Inferior parietal cortex (tissue), 1 donor: Measurements from ENCODE around the gene NR3C2.
"Not testable (repeated sequence)": the region's sequence is repeated elsewhere in the genome, so short reads cannot be mapped to it uniquely, and the experiment has no call there.

ENCODE experiments used
- DNase-seq: peaks from one replicate; pipeline ENCODE4 v3.0.0-alpha.2; 2016; ENCODE audit errors: extremely low spot score

NR3C2 gene

DNA sequence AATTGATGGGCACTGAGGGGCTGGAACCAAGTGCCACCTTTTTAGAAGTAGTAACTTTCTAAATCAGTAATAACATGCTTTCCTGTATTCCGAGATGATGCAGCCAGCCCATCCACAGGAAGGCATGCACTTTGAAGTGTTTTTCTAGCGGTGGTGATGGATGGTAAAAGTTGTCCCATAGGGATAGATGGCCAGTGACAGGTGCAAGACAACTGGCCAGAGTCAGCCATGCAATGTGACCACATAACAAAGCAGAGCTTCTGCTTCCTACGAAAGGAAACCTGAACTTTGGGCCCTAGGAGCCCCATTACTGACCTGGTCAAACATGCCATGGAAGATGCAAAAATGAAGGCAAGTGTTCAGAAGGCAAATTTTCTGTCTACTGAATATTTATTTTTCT is 72.3 kb downstream of the NR3C2 start:
- no peak for DNase-seq

DNA sequence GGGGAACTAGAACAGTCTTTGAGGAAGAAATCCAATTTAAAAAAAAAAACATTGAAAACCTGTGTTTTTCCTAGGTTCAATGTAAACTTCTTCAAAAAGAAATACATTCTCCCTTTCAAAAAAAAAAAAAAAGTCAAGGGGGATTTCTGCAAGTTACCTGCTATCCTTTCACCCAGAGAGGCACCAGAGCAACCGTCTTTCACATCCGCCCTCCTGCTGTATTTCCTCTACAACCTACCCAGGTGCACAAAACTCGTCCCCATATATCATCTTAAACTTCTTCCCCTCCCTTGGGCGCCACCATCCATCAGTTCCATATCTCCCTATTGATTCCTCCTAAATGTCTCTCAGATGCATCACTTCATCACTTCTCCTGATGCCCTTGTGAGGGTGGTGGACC is 74.5 kb downstream of the NR3C2 start:
- no peak for DNase-seq

DNA sequence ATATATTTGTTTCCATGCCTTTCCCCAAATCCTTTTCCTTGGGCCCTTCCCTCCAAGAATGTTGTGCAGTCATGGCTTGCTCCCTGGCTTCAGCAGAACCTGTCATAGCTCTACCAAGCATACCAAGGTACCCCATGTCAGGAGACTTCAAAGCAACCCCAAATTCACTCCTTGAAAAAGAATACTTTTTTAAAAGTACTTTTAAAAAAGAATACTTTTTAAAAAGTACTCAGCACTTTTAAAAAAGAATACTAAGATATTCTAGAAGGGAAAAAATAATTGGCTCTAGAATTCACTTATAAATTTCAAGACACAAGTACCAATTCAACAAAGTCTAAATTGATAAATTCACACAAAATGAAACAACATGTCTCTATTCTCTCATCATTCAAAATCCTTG is 76.0 kb downstream of the NR3C2 start:
- DNase-seq = no peak

DNA sequence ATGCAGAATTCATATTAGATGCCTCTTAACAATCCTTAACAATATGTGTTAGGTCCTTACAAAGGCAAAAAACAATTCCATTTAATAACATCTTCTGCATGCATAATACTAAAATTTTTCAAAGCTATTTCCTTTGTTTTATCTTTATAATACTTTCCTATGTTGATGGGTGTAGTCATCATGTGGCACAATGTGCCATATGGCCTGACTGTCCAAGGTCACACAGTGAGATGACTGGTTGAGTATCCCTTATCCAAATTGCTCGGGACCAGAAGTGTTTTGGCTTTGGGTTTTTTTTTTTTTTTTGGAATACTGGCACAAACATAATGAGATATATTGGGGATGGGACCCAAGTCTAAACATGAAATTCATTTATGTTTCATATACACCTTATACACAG is 77.7 kb downstream of the NR3C2 start:
- DNase-seq = no peak

DNA sequence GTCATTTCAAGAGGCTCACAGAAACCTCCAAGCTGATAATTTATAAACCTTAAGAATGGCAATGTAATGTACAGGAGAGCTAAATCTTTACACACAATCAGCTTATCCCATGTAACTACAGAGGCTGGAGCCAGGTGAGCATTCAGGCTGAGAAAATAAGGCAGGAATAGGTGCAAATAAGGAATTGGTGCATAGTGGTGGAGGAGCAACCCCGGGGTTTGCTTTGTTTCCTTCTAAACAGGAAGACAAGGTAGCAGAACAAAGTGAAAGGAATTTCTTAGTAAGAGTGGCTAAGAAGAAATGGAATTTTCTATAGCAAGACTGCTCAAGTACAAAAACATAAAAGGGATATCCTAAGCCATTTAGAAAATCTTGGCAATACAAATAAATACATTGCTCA is 82.4 kb downstream of the NR3C2 start:
- DNase-seq = no peak

DNA sequence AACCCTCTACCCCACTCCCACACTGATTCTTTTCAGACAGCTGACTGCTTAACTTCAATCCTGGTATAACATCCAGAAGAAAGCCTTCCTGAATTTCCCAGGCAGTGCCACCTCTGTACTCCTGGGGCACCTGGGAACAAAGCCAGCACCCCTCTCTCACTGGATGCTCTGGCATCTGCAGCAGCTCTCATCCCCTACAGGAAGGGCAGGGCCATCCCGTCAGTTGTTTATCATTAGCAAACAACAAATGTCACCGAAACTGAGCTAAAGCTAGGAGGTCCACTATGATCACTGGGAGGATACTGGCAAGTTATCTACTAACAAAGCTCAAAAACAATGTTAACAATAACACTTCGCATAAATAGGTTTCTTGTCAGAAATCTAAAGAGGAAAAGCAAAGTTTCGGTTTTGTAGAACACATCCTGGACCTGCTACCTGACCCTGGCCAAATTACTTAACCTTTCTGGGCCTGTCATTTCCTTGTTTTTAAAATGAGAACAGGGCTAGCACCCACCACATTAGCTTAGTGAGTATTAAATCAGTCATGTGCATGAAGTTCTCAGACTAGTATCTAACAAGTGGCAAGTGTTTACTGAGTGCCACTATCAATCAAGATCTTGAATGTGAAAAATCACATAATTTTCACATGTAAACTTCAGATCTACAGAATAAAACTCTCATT is 86.6 kb downstream of the NR3C2 start:
- DNase-seq = no peak

DNA sequence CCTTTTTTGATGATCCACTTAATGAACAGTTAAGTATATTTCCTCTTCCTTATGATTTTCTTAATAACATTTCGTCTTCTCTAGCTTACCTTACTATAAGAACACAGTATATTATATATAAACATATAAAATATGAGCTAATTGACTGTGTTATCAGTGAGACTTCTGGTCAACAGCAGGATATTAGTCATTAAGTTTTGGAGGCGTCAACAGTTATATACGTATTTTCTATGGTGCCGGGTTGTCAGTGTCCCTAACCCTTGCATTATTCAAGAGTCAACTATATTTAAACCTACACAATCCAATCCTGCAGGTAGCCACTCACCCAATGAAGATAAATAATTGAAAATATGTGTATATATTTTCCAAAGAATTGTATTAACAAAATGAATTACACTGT is 88.0 kb downstream of the NR3C2 start:
- DNase-seq = no peak

DNA sequence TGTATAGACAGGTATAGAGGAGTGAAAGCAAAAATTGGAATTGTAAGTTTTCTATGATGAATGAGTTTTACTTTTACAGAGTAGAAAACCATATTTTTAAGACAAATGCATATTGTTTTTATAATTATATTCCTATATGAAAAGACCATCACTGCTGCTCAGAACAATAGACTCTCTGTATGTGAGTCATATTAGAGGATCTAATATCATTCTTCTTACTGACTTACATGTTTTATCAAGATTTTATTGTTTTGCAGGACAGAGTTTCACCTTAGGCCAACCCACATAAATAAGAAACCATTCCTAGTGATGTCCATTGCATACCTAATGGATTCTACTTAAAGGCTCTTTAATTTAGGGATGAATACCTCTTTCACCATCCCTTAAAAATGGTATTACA is 88.6 kb downstream of the NR3C2 start:
- no peak for DNase-seq

DNA sequence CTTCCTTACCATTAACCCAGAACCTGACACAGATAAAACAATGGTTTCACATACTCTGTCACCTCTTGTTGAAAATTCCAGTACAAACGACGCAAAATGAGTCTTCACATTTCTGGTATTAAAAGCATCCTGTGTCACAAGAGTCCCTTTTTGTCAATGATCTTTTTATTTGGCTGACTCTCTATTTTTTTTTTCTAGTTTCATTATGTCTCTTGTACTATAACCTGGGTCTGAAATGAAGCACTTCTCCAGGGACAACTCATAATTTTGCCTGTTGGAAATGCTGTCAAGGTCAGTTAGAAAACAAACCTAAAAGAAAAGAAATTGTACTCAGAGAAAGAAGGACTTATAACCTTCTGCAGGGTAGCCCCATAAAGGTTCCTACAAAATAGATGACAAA is 93.1 kb downstream of the NR3C2 start:
- DNase-seq = no peak

DNA sequence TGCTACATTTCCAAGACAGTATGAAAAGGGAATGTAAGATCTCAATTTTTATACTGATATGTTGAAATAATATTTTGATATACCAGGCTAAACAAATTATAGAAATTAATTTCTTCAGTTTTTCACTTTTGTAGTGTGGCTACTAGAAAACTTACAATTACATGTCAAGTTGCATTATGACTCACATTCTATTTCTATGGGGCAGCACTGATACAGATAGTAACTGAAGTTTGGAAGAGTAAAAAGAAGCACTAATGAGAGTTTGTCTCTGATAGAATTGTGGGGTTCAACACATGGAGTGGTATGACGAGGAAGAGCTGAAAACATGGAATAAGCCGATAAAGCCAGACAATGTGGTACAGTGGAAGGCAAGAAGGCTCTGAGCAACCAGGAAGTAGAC is 95.6 kb downstream of the NR3C2 start:
- DNase-seq = no peak

DNA sequence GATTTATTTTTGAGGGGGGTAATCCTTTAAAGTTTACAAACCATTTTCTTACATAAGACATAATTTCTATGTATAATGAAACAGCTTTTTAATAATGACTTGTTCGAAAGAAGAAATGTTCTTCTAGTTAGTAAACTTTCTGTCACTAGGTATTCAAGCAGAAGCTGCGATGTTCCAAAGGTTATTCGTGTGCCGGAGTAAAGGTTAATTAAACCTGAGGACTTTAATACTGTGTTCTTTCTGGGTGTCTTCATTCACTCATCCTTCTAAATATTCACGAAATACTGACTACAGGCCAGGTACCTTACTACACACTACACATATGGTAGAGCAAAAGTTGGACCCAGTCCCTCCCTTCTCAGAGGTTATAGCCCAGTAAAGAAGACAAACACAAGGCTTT is 96.7 kb downstream of the NR3C2 start:
- DNase-seq = no peak

DNA sequence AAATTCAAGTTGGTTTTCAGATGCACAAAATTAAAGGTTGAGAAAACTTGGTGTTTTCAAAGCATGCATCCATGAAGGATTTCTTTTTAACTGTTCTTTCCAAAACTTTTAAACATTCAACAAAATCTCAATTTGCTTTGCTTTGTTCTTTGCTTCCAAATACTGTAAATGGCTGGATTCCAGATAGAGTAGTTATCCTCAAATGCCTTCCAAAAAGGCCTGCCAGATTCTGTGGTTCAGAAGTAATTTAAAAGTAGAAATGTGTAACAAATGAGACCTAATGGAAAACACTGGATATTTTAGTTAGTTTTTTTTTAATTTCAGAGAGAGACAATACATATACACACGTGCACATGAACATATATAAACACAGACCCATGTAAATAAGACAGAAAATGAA is 97.3 kb downstream of the NR3C2 start:
- DNase-seq = no peak

DNA sequence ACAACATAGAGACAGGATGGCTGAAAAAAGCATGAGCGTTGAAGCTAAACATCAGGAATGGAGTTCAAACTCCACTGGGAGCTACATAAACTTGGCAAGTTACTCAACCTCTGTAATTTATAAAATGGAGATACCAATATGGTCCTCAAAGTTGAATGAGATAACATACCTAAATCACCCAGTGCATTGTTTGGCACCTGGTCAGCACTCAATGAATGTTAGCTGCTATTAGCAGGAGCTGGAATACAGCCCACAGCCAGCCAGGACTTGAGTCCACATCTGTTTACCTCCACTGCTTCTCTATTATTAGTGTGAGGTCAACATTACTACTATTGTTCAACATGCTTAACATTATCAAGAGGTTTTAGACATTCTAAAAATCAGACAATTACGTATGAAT is 97.9 kb downstream of the NR3C2 start:
- no peak for DNase-seq

DNA sequence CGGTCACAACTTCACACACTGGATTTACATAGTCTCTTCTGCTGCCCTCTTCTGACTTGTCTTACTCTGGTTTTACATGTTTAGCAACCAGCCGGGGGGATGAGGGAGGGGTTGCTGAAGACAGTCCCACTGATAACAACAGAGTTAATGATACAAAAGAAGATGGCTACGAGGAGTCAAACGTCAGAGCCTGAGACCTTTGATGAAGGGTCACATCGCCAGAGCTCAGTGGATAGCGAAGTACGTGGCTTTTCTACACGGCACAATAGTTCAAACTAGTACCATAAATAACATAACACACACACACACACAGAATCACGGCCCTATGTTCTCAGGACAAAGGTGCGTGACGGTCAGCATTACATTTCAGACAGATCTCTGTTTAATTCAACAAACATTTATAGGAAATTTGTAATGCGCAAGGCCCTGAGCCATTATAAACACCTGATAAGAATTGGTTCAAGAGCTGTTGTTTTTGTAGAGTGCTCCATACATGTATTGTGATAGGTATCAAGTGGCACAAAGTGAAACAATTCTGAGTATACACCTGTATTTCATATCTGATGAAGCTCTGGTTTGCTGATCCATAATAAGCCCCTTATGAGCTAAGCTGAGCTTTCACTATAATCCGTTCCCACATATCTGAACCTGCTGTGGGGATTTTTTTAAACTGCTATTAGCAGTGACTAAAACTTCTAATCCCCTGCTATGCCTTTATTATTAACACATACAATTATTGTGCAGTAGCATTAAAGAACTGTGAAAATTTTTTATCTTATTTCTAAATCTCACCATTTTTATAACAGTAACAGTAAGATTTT is 100.0 kb downstream of the NR3C2 start:
- DNase-seq = no peak

DNA sequence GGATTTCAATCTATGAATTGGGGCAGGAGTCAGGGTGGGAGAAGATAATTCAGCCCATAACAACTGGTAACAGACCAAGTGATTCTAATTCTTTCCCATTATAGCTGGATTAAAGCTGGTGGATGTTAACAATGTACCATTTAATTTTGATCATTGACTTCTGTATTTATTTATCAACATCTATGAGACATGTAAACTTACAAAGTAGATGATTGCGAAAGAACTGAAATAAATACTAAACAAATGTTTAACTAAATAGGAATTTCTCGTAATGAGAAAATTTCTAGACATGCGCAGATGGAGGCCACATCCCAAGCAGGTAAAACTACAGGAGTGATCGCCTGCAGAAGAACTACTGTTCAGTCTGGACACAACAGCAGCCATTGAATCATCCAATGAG is 107.1 kb downstream of the NR3C2 start:
- DNase-seq = no peak

DNA sequence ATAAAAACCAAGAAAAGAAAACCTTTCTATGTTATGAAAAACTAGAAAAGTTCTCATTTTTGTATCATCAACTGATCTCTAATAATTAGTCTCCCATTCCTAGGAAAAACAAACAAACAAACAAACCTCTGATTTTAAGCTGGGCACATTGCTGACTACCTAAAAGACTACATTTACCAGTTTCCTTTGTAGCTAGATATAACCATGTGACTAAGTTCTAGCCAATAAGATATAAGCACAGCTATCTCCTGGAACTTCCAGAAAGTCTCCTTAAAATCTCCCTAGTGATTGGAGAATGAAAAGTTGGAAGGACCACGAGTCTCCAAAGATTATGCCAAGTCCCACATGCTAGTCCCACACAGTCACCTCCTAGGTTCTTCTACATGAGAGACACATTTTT is 108.9 kb downstream of the NR3C2 start:
- no peak for DNase-seq

DNA sequence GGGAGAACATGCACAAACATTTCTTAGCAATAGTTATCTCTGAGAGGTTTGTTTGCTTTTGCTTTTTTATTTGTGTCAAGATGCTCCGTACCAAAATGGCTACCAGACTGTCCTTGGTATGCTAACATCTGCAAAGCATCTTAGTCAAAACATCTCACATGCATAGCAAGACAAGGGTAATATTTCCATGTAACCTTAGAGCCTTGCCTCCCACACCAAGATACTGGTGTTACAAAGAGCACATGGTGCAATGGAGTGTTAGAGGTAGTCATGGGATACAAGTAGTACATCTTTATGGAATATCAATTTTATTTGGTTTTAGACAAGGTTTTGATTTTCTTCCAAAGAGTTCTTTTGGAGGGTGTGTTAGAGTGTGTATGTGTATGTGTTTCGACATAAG is 109.7 kb downstream of the NR3C2 start:
- no peak for DNase-seq

DNA sequence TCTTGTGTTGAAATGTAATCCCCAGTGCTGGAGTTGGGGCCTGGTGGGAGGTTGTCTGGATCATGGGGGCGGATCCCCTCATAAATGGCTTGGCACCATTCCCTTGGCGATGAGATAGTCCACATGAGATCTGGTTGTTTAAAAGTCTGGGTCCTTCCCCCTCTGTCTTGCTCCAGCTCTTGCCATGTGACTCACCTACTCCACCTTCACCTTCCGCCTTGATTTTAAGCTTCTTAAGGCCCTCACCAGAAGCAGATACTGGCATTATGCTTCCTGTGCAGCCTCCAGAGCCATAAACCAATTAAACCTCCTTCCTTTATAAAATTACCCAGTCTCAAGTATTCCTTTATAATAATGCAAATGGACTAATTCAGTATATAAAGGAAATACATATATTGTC is 111.5 kb downstream of the NR3C2 start:
- DNase-seq = no peak

DNA sequence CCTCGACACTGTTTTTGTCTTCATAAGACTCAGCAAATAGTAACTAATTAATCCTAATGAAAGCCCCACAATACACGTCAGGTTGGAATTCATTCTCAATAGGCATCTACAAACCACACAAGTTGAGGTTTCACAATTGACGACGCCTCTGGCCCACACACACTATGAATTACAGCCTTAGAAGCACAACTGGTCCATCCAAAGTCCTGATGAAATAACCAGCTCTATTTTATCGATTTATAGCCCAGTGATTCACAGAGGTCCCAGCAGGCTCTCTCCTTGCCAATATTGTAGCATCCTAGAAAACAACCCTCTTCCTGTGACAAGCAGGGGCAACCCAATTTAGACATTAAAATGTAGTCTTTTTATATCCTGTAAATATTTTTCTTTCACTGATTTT is 112.1 kb downstream of the NR3C2 start:
- no peak for DNase-seq

DNA sequence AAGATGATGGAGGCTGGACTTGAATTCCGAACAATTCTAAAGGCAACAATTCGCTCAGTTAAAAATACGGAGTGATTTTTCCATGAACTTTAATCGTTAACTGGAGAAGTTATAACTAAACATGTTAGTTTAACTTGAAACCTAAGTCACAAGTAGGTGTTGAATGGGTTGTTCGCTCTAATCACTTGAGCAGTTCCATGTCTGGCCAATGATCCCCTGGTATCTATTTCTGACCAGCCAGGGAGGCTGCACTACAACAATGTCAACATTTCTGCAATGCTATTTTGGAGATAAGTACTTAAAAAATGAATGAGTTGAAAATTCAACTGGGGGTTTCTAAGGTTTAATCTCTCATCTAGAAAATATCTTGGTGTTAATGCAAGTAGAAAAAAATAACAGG is 112.5 kb downstream of the NR3C2 start:
- DNase-seq = no peak

DNA sequence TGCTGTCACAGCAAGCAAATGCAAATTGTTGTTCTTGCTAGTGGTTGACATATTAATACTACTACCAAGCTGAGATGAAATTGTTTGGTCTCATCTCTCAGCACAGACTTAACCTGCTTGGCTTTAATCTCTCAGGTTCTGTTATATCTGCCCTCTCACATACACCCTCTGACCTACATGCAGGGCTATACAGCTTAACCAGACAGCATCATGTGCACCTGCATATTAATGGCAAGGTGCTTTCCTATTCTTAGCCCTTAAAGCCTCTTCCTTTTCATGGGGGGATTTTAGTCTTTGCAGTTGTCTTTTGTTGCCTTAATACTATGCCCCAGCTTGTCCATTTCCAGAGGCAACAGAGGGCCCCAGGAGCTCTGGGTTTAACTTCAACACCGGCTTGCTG is 114.5 kb downstream of the NR3C2 start:
- no peak for DNase-seq

DNA sequence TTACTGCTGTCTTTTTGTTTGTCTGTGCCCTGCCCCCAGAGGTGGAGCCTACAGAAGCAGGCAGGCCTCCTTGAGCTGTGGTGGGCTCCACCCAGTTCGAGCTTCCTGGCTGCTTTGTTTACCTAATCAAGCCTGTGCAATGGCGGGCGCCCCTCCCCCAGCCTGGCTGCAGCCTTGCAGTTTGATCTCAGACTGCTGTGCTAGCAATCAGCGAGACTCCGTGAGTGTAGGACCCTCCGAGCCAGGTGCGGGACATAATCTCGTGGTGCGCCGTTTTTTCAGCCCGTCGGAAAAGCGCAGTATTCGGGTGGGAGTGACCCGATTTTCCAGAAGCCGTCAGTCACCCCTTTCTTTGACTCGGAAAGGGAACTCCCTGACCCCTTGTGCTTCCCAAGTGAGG is 118.9 kb downstream of the NR3C2 start:
- not testable (repeated sequence) for DNase-seq

DNA sequence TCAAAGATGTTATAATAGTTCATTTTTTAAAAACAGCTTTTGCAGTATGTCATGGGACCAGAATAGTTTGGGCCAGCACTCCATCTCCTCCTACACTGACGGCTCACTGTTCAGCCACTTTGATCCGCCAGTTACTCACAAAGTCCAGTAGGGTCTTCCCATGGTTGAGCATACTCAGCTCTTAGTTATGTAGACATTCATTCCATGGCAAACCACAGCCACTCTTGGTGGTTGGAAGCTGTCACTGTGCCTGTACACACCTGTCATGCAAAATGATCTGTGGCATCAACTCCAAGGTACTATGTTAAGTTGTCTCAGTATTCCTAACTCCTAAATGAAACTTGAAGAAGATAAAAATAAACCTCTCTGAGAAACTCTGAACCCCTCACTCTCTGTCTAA is 127.2 kb downstream of the NR3C2 start:
- no peak for DNase-seq
